ENCODE data around the gene TTLL11.

DNA sequence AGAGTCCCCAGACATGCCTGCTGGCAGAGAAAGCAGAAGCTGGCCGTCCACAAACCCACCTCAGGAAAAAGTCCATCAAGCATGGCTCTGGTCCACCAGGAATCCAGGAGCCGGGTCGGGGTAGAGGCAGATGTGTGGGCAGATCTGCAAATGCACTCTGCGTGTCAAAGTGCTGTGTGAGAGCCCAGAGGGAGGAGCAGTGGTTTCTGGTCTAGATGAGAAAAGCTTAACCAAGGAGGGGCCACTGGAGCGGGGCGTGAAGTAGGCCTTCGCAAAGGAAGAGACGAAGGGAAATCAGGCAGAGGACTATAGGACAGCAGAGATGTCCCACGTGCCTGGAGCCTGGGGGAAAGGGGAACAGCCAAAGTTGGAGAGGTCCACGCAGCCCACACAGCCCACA, 40.0 kb downstream of the TTLL11 start:
- TF ChIP-seq TEAD4 (IDR thresholded peaks at IDR 0.05) (no peak), YY1 (IDR thresholded peaks at IDR 0.05; ENCODE audit: low read depth) (no peak)
- TF ChIP-seq, protein P1, sequence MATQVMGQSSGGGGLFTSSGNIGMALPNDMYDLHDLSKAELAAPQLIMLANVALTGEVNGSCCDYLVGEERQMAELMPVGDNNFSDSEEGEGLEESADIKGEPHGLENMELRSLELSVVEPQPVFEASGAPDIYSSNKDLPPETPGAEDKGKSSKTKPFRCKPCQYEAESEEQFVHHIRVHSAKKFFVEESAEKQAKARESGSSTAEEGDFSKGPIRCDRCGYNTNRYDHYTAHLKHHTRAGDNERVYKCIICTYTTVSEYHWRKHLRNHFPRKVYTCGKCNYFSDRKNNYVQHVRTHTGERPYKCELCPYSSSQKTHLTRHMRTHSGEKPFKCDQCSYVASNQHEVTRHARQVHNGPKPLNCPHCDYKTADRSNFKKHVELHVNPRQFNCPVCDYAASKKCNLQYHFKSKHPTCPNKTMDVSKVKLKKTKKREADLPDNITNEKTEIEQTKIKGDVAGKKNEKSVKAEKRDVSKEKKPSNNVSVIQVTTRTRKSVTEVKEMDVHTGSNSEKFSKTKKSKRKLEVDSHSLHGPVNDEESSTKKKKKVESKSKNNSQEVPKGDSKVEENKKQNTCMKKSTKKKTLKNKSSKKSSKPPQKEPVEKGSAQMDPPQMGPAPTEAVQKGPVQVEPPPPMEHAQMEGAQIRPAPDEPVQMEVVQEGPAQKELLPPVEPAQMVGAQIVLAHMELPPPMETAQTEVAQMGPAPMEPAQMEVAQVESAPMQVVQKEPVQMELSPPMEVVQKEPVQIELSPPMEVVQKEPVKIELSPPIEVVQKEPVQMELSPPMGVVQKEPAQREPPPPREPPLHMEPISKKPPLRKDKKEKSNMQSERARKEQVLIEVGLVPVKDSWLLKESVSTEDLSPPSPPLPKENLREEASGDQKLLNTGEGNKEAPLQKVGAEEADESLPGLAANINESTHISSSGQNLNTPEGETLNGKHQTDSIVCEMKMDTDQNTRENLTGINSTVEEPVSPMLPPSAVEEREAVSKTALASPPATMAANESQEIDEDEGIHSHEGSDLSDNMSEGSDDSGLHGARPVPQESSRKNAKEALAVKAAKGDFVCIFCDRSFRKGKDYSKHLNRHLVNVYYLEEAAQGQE (IDR thresholded peaks at IDR 0.05; ENCODE audit: low read depth) = no peak

All from Ishikawa (cell line).